ENCODE data around the gene INPP5A.

- TF ChIP-seq POLR2A (IDR thresholded peaks at IDR 0.05), result no peak
- no peak for TF ChIP-seq CTCF (IDR thresholded peaks at IDR 0.05)
- no peak for TF ChIP-seq EP300 (IDR thresholded peaks at IDR 0.05; ENCODE audit: low read depth)
Measured at GRCh38 chr10:132512052-132512442, 25.5 kb upstream of the INPP5A start.

Measured in transverse colon (tissue), 3 donors.